Uterus (tissue), 2 donors: ENCODE measurements around the gene CLUH.

ENCODE experiments used
- POLR2A ChIP-seq, 2 donors: fragments of 450-650 bp; IDR thresholded peaks; one replicate each; pipeline ENCODE4 v1.6.1; 2016; ENCODE audit warnings: antibody characterized with exemption in 2 of 2, mild to moderate bottlenecking in 1 of 2, moderate library complexity in 1 of 2
- TF ChIP-seq, protein P1 (sequence below), 4 experiments: fragments of 200-600 bp in 2 of 4; fragments of 450-650 bp in 2 of 4; sonication (generic) in 2 of 4; IDR thresholded peaks; one replicate each; pipeline ENCODE4 v1.5.1; 2016 to 2019; ENCODE audit warnings: antibody characterized with exemption in 4 of 4, mild to moderate bottlenecking in 2 of 4, moderate library complexity in 1 of 4

DNA sequence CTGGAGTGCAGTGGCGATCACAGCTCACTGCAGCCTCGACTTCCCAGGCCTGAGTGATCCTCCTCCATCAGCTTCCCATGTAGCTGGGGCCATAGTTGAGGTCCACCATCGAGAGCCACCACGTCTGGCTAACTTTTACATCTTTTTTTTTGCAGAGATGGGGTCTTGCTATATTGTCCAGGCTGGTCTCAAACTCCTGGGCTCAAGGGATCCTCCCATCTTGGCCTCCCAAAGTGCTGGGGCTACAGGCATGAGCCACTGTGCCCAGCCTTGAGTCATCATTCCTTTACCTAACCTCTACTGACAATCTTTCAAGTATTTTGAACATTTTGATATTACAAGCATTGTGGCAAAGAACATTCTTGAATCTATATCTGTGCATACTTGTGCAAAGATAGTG is 47.3 kb upstream of the CLUH start:
- TF ChIP-seq, protein P1, sequence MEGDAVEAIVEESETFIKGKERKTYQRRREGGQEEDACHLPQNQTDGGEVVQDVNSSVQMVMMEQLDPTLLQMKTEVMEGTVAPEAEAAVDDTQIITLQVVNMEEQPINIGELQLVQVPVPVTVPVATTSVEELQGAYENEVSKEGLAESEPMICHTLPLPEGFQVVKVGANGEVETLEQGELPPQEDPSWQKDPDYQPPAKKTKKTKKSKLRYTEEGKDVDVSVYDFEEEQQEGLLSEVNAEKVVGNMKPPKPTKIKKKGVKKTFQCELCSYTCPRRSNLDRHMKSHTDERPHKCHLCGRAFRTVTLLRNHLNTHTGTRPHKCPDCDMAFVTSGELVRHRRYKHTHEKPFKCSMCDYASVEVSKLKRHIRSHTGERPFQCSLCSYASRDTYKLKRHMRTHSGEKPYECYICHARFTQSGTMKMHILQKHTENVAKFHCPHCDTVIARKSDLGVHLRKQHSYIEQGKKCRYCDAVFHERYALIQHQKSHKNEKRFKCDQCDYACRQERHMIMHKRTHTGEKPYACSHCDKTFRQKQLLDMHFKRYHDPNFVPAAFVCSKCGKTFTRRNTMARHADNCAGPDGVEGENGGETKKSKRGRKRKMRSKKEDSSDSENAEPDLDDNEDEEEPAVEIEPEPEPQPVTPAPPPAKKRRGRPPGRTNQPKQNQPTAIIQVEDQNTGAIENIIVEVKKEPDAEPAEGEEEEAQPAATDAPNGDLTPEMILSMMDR (IDR thresholded peaks at IDR 0.05), result no peak
- TF ChIP-seq POLR2A (IDR thresholded peaks at IDR 0.05), result no peak
